Measurements from ENCODE around the gene RPRD1A. TPM values are rescaled to one million over a fixed set of nuclear protein-coding genes. Genes with fewer than 3 reads are reported as not detected.

The RPRD1A gene
- total and polyA plus RNA-seq, 9 of the 15 experiments (the other 6 are each of a cell fraction or from before 2014, with no cell fraction given), result 30.2 to 142 (median 66.0) TPM

GRCh38 chr18:35972197-35973000 is 95.0 kb downstream of the RPRD1A start, which contains the start of gene RMP24 (continued):
- TF ChIP-seq WHSC1 (IDR thresholded peaks at IDR 0.05; ENCODE audit: low read length), result no peak
- TF ChIP-seq ZBTB9 (CRISPR knock-in tag; IDR thresholded peaks at IDR 0.05), result peak; percentile 74; the same call in 1 of the 2 replicates
- peak; percentile 55; the same call in 1 of the 2 replicates for TF ChIP-seq ZKSCAN1 (IDR thresholded peaks at IDR 0.05; ENCODE audit: low read depth, low read length)
- TF ChIP-seq ZNF140 (CRISPR knock-in tag; IDR thresholded peaks at IDR 0.05), result no peak
- no peak for TF ChIP-seq GATA2 (CRISPR knock-in tag; IDR thresholded peaks at IDR 0.05)
- peak; percentile 84 for TF ChIP-seq FOXJ2 (tag; IDR thresholded peaks at IDR 0.05)
- no peak for TF ChIP-seq NUFIP1 (IDR thresholded peaks at IDR 0.05; ENCODE audit: partially characterized antibody)
- peak; percentile 85 for TF ChIP-seq CXXC5 (CRISPR knock-in tag; IDR thresholded peaks at IDR 0.05)
- no peak for TF ChIP-seq RBM39 (optimal IDR thresholded peaks at IDR 0.05; ENCODE audit: low read depth, low read length)
- peak; percentile 19; the same call in 1 of the 2 replicates for TF ChIP-seq CHD2 (IDR thresholded peaks at IDR 0.05; ENCODE audit: low read depth, low read length)
- TF ChIP-seq HNRNPH1 (optimal IDR thresholded peaks at IDR 0.05; ENCODE audit: low read depth, low read length), result no peak
- TF ChIP-seq MXD1 (CRISPR knock-in tag; IDR thresholded peaks at IDR 0.05; ENCODE audit: borderline replicate concordance, poor library complexity, severe bottlenecking), result no peak
- TF ChIP-seq, protein P1, sequence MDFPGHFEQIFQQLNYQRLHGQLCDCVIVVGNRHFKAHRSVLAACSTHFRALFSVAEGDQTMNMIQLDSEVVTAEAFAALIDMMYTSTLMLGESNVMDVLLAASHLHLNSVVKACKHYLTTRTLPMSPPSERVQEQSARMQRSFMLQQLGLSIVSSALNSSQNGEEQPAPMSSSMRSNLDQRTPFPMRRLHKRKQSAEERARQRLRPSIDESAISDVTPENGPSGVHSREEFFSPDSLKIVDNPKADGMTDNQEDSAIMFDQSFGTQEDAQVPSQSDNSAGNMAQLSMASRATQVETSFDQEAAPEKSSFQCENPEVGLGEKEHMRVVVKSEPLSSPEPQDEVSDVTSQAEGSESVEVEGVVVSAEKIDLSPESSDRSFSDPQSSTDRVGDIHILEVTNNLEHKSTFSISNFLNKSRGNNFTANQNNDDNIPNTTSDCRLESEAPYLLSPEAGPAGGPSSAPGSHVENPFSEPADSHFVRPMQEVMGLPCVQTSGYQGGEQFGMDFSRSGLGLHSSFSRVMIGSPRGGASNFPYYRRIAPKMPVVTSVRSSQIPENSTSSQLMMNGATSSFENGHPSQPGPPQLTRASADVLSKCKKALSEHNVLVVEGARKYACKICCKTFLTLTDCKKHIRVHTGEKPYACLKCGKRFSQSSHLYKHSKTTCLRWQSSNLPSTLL (IDR thresholded peaks at IDR 0.05), result no peak
- peak; percentile 60 for TF ChIP-seq BHLHE40 (IDR thresholded peaks at IDR 0.05; ENCODE audit: low read length)
- TF ChIP-seq ATF1 (CRISPR knock-in tag; IDR thresholded peaks at IDR 0.05), result peak; percentile 57
- TF ChIP-seq ATF1 (tag; IDR thresholded peaks at IDR 0.05), result peak; percentile 75
- TF ChIP-seq RFX7 (CRISPR knock-in tag; IDR thresholded peaks at IDR 0.05), result peak; percentile 20; the same call in 1 of the 2 replicates
- peak; percentile 89 for TF ChIP-seq HCFC1 (IDR thresholded peaks at IDR 0.05; ENCODE audit: low read depth, low read length)
- TF ChIP-seq, protein P2, sequence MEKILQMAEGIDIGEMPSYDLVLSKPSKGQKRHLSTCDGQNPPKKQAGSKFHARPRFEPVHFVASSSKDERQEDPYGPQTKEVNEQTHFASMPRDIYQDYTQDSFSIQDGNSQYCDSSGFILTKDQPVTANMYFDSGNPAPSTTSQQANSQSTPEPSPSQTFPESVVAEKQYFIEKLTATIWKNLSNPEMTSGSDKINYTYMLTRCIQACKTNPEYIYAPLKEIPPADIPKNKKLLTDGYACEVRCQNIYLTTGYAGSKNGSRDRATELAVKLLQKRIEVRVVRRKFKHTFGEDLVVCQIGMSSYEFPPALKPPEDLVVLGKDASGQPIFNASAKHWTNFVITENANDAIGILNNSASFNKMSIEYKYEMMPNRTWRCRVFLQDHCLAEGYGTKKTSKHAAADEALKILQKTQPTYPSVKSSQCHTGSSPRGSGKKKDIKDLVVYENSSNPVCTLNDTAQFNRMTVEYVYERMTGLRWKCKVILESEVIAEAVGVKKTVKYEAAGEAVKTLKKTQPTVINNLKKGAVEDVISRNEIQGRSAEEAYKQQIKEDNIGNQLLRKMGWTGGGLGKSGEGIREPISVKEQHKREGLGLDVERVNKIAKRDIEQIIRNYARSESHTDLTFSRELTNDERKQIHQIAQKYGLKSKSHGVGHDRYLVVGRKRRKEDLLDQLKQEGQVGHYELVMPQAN (IDR thresholded peaks at IDR 0.05; ENCODE audit: borderline replicate concordance), result peak; percentile 69; the same call in 1 of the 2 replicates
- no peak for TF ChIP-seq SIRT6 (IDR thresholded peaks at IDR 0.05; ENCODE audit: low read depth, low read length)
- TF ChIP-seq JUNB (CRISPR knock-in tag; conservative IDR thresholded peaks at IDR 0.05), result no peak
- TF ChIP-seq, protein P3, sequence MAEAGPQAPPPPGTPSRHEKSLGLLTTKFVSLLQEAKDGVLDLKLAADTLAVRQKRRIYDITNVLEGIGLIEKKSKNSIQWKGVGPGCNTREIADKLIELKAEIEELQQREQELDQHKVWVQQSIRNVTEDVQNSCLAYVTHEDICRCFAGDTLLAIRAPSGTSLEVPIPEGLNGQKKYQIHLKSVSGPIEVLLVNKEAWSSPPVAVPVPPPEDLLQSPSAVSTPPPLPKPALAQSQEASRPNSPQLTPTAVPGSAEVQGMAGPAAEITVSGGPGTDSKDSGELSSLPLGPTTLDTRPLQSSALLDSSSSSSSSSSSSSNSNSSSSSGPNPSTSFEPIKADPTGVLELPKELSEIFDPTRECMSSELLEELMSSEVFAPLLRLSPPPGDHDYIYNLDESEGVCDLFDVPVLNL (CRISPR knock-in tag; IDR thresholded peaks at IDR 0.05; ENCODE audit: low read depth), result 0 out of 2 replicates have a peak, but pooled peaks have one; percentile 22
